ENCODE data around the gene ERVV-1. TPM values are rescaled to one million over a fixed set of nuclear protein-coding genes. Genes with fewer than 3 reads are reported as not detected.
"Not testable (repeated sequence)": the region's sequence is repeated elsewhere in the genome, so short reads cannot be mapped to it uniquely, and the experiment has no call there.

ERVV-1 gene
- total and polyA plus RNA-seq, 2 of the 4 experiments (the other 2 are of a cell fraction), result not detected

DNA sequence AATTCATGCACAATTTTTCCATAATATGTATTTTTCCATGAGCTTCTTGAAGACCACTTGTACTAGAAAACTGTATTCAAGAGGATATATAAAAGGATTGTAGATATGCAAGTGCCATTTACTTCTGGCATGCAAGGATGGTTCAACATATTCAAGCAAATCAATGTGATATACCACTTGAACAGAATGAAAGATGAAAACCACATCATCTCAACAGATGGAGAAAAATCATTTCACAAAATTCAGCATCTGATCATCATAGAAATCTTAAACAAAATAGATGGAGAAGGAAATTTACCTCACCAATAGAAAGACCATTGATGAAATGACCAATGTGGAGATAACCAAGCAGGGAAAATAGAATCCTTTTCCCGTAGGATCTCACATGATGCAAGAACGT is 45.9 kb upstream of the ERVV-1 start (continued):
- TF ChIP-seq RFX5 (IDR thresholded peaks at IDR 0.05; ENCODE audit: low read depth, low read length), result no peak

DNA sequence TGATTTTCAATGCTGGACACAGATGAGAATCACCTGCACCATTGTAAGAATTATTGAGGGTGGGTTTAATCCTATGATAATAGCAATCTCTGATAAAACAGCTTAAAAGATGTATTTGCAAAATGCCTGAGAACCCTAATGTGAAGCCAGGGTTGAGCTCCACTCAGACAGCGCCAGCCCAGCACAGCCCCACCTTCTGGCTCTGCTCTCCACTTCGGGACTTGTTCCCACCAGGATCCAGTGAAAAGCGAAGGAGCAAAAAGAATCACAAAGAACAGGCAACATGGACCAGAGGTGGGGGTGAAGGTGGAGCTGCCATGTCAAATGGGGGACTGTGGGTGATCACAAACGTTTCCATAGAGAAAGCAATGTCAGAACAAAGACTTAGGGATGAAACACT is 32.4 kb upstream of the ERVV-1 start:
- Histone ChIP-seq H3K4me3 (ENCODE audit: insufficient read depth, low read depth, low read length) (no peak overlapping the region), H2BK5ac (ENCODE audit: low read depth, low read length, poor library complexity, severe bottlenecking) (no peak overlapping the region), H2BK15ac (ENCODE audit: low read depth, low read length) (no peak overlapping the region), H3K36me3 (ENCODE audit: control insufficient read depth, insufficient read depth, low read length) (peaks cover 16% of the 10 kb centered on the region), H2AK5ac (ENCODE audit: low read depth, low read length) (no peak overlapping the region), H3K23ac (ENCODE audit: low read depth, low read length) (no peak overlapping the region), H3K27me3 (ENCODE audit: control insufficient read depth, insufficient read depth, low read length) (no peaks in the 10 kb centered on the region), H3K4me2 (ENCODE audit: low read depth, low read length) (no peak overlapping the region), H2BK120ac (ENCODE audit: low read depth, low read length) (no peak overlapping the region), H3K14ac (replicated peaks; ENCODE audit: low read depth, low read length) (no peak overlapping the region), H3K18ac (ENCODE audit: low read depth, low read length) (no peak overlapping the region), H2BK20ac (ENCODE audit: low read depth, low read length) (no peak overlapping the region), H3K9ac (ENCODE audit: low read depth, low read length) (no peak overlapping the region), H3K9me3 (ENCODE audit: control insufficient read depth, insufficient read depth, low read length) (peaks cover 9% of the 10 kb centered on the region), H4K20me1 (ENCODE audit: insufficient read depth, low read length) (no peaks in the 10 kb centered on the region), H4K91ac (ENCODE audit: insufficient read depth, low read depth, low read length) (no peak overlapping the region), H3K79me1 (ENCODE audit: low read depth in 1 of 2, low read length in 2 of 2) (no peaks in the 10 kb centered on the region), H3K9me1 (ENCODE audit: insufficient read depth, low read length) (no peaks in the 10 kb centered on the region), H3K4ac (ENCODE audit: low read depth, low read length) (no peak overlapping the region), H2AK9ac (replicated peaks; ENCODE audit: low read depth, low read length, poor library complexity) (no peak overlapping the region), H4K5ac (ENCODE audit: low read depth, low read length) (no peak overlapping the region), H3K4me1 (ENCODE audit: control insufficient read depth, insufficient read depth, low read length) (no peaks in the 10 kb centered on the region), H3K27ac (ENCODE audit: insufficient read depth, low read length) (no peak overlapping the region), H3K56ac (ENCODE audit: extremely low read depth, insufficient read depth, low read length) (no peak overlapping the region), H4K8ac (ENCODE audit: low read depth in 2 of 2, low read length in 2 of 2) (no peak overlapping the region), H2AFZ (replicated peaks; ENCODE audit: low read length, poor library complexity) (no peak overlapping the region)
- in situ Hi-C loops (cut with MboI; ENCODE audit: low sequenced_read_pairs) (no loop called here), intact Hi-C loops (cut with micrococcal nuclease) (no loop called here), dilution Hi-C loops (cut with HindIII; ENCODE audit: low sequenced_read_pairs, unreplicated experiment) (no loop called here)
- DNase-seq, result no peak
- WGBS, 2 experiments (ENCODE audit: extremely low coverage in 2 of 2, insufficient read length in 1 of 2), result no CpG with 5 or more reads among the region's 4 CpGs
- no peak for TF ChIP-seq NFE2L2 (IDR thresholded peaks at IDR 0.05; ENCODE audit: low read depth, low read length)
- ChIA-PET POLR2A (ENCODE audit: unreplicated experiment) (no interaction called here), CTCF (no interaction called here)
- ATAC-seq (ENCODE audit: low read depth), result no peak
- no TSS peak for BruUV-seq (replicated peaks)

DNA sequence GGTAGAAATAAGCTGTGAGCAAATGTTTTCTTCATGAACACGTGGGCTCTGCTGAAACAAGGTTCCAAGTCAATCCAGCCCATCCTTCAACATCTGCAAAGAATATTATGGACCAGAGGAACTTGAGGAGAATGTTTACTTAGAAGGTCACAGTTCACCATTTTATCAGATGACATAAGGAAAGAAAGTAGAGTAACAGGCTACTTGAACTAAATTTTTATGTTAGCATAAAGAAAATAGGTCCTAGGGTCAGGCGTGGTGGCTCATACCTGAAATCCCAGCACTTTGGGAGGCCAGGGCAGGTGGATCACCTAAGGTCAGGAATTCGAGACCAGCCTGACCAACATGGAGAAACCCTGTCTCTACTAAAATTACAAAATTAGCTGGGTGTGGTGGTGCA is 30.6 kb upstream of the ERVV-1 start:
- H2AK9ac ChIP-seq (replicated peaks; ENCODE audit: low read depth, low read length, poor library complexity); H3K9ac ChIP-seq (ENCODE audit: low read depth, low read length); H2BK15ac ChIP-seq (ENCODE audit: low read depth, low read length); H2BK5ac ChIP-seq (ENCODE audit: low read depth, low read length, poor library complexity, severe bottlenecking); H4K91ac ChIP-seq (ENCODE audit: insufficient read depth, low read depth, low read length); H3K79me1 ChIP-seq (ENCODE audit: low read depth in 1 of 2, low read length in 2 of 2); BruUV-seq (replicated peaks); CTCF ChIA-PET; H3K23ac ChIP-seq (ENCODE audit: low read depth, low read length); intact Hi-C loops (cut with micrococcal nuclease); H3K14ac ChIP-seq (replicated peaks; ENCODE audit: low read depth, low read length); H4K20me1 ChIP-seq (ENCODE audit: insufficient read depth, low read length); ATAC-seq (ENCODE audit: low read depth); H3K4me3 ChIP-seq (ENCODE audit: insufficient read depth, low read depth, low read length); DNase-seq; H3K27me3 ChIP-seq (ENCODE audit: control insufficient read depth, insufficient read depth, low read length); H2AFZ ChIP-seq (replicated peaks; ENCODE audit: low read length, poor library complexity); H3K4ac ChIP-seq (ENCODE audit: low read depth, low read length); H3K18ac ChIP-seq (ENCODE audit: low read depth, low read length); dilution Hi-C loops (cut with HindIII; ENCODE audit: low sequenced_read_pairs, unreplicated experiment); H4K8ac ChIP-seq (ENCODE audit: low read depth in 2 of 2, low read length in 2 of 2); H2BK20ac ChIP-seq (ENCODE audit: low read depth, low read length); POLR2A ChIA-PET (ENCODE audit: unreplicated experiment); H3K27ac ChIP-seq (ENCODE audit: insufficient read depth, low read length); H2BK120ac ChIP-seq (ENCODE audit: low read depth, low read length); H2AK5ac ChIP-seq (ENCODE audit: low read depth, low read length); H4K5ac ChIP-seq (ENCODE audit: low read depth, low read length); H3K4me1 ChIP-seq (ENCODE audit: control insufficient read depth, insufficient read depth, low read length); in situ Hi-C loops (cut with MboI; ENCODE audit: low sequenced_read_pairs); H3K4me2 ChIP-seq (ENCODE audit: low read depth, low read length); H3K9me1 ChIP-seq (ENCODE audit: insufficient read depth, low read length); H3K56ac ChIP-seq (ENCODE audit: extremely low read depth, insufficient read depth, low read length): not testable (repeated sequence)
- WGBS, 2 experiments (ENCODE audit: extremely low coverage in 2 of 2, insufficient read length in 1 of 2), result no CpG with 5 or more reads among the region's 3 CpGs
- Histone ChIP-seq H3K9me3 (ENCODE audit: control insufficient read depth, insufficient read depth, low read length) (peaks cover 13% of the 10 kb centered on the region), H3K36me3 (ENCODE audit: control insufficient read depth, insufficient read depth, low read length) (peaks cover 23% of the 10 kb centered on the region)

All from IMR-90 (cell line).